ENCODE measurements around the gene GRIN1.

The GRIN1 gene

GRCh38 chr9:137099231-137099630 lies 39.7 kb upstream of the GRIN1 start:
- H3K4me3 ChIP-seq (ENCODE audit: low read depth, low read length) = no peak overlapping the region
- H3K36me3 ChIP-seq = peaks cover 35% of the 10 kb centered on the region
- no peak for DNase-seq
- H3K9me3 ChIP-seq = no peaks in the 10 kb centered on the region
- H3K27me3 ChIP-seq = no peaks in the 10 kb centered on the region
- TF ChIP-seq CTCF (IDR thresholded peaks at IDR 0.05; ENCODE audit: low read depth, low read length) = no peak
- no peaks in the 10 kb centered on the region for H3K4me1 ChIP-seq

DNA sequence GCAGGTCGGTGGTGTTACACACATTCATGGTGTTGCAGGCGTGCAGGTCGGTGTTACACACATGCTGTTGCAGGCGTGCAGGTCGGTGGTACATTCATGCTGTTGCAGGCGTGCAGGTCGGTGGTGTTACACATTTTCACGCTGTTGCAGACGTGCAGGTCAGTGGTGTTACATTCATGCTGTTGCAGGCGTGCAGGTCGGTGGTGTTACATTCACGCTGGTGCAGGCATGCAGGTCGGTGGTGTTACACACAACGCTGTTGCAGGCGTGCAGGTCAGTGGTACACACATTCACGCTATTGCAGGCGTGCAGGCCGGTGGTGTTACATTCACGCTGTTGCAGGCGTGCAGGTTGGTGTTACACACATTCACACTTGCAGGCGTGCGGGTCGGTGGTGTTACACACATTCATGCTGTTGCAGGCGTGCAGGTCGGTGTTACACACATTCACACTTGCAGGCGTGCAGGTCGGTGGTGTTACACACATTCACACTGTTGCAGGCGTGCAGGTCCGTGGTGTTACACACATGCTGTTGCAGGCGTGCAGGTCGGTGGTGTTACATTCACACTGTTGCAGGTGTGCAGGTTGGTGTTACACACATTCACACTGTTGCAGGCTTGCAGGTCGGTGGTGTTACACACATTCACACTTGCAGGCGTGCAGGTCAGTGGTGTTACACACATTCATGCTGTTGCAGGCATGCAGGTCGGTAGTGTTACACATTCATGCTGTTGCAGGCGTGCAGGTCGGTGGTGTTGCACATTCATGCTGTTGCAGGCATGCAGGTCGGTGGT lies 35.6 kb upstream of the GRIN1 start:
- Histone ChIP-seq H3K4me3 (ENCODE audit: low read depth, low read length) (no peak overlapping the region), H3K9me3 (no peaks in the 10 kb centered on the region), H3K36me3 (peaks cover 56% of the 10 kb centered on the region), H3K27me3 (no peaks in the 10 kb centered on the region), H3K4me1 (no peaks in the 10 kb centered on the region)
- DNase-seq = no peak
- TF ChIP-seq CTCF (IDR thresholded peaks at IDR 0.05; ENCODE audit: low read depth, low read length) = no peak

DNA sequence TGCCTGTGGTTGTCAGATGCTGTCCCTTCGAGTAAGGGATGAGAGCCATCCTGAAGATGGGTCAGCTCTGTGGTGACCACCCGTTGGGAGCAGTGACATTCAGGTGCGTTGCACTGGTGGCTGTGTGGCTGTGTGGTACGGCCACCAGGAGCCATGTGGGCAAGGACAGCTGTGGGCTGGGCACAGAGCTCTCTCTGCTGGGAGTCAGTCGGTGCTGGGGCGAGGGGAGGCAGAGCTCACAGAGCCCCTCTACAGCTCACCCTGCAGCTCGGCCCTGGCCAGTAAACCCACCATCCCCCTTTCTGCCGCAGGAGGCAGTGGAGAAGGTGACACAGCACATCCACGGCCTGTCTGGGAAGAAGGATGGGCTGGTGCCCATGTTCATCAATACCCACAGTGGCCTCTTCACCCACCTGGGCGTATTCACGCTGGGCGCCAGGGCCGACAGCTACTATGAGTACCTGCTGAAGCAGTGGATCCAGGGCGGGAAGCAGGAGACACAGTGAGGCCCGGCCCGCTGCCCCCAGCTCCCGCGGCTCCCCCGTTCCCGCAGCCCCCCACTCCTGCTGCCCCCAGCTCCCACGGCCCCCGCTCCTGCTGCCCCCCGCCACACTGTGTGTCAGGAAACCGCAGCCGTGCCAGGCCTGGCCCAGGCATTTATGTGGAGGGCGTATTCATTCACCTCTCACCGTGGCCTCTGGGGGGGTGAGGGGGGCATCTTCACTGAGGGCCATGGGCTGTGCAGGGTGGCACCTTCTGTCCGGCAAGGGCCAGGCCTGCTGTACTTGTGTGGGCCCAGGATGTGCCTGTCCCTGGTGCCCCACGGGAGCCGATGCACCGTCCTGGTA lies 32.9 kb upstream of the GRIN1 start:
- no peaks in the 10 kb centered on the region for H3K27me3 ChIP-seq
- DNase-seq = no peak
- no peaks in the 10 kb centered on the region for H3K9me3 ChIP-seq
- H3K36me3 ChIP-seq = peaks cover 67% of the 10 kb centered on the region
- no peaks in the 10 kb centered on the region for H3K4me1 ChIP-seq
- H3K4me3 ChIP-seq (ENCODE audit: low read depth, low read length) = no peak overlapping the region
- no peak for TF ChIP-seq CTCF (IDR thresholded peaks at IDR 0.05; ENCODE audit: low read depth, low read length)

DNA sequence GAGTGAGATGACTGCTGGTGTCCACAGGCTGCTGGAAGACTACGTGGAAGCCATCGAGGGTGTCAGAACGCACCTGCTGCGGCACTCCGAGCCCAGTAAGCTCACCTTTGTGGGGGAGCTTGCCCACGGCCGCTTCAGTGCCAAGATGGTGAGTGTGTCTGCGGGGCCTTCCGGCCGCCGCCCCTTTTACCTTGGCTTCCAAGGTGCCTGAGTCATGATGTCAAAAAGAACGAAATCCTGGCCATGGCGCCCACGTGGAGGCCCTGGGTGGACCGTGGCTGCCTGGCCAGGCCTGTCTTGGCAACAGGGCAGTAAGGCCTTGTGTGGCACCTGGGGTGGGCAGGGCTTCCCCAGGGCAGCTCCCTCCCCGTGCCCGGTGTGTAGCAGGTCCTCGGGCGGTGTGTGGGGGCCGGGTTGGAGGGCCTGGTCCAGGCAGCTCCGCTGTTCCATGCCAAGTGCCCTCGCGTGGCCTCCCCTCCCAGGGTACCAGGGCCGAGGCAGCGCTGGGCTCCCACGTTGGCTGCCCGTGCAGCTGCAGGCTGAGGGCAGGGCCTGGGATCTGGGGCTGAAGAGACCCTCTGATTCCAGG lies 32.2 kb upstream of the GRIN1 start:
- DNase-seq = no peak
- H3K4me3 ChIP-seq (ENCODE audit: low read depth, low read length) = no peak overlapping the region
- TF ChIP-seq CTCF (IDR thresholded peaks at IDR 0.05; ENCODE audit: low read depth, low read length) = no peak
- no peaks in the 10 kb centered on the region for H3K9me3 ChIP-seq
- no peaks in the 10 kb centered on the region for H3K27me3 ChIP-seq
- peaks cover 63% of the 10 kb centered on the region for H3K36me3 ChIP-seq
- no peaks in the 10 kb centered on the region for H3K4me1 ChIP-seq

DNA sequence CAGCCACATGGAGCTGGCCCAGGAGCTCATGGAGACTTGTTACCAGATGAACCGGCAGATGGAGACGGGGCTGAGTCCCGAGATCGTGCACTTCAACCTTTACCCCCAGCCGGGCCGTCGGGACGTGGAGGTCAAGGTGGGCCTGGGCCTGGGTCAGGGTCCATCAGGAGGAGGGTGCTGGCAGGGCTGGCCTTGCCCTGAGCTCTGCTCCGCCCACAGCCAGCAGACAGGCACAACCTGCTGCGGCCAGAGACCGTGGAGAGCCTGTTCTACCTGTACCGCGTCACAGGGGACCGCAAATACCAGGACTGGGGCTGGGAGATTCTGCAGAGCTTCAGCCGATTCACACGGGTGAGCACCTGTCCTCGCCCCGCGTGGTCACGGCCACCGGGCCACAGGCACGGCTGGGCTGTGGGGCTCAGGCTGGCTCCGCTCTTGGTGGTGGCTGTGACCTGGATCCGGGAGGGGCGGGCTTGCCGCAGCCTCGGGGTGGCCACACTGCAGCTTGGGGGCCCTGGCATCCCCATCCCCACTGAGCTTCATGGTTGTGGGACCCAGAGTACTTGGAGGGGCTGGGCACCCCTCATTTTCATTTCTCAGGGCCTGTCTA lies 31.5 kb upstream of the GRIN1 start:
- DNase-seq = no peak
- Histone ChIP-seq H3K27me3 (no peaks in the 10 kb centered on the region), H3K4me3 (ENCODE audit: low read depth, low read length) (no peak overlapping the region), H3K9me3 (no peaks in the 10 kb centered on the region), H3K36me3 (peaks cover 67% of the 10 kb centered on the region), H3K4me1 (no peaks in the 10 kb centered on the region)
- no peak for TF ChIP-seq CTCF (IDR thresholded peaks at IDR 0.05; ENCODE audit: low read depth, low read length)

Measured in BE2C (cell line).